Neuron (in vitro differentiated cells): ENCODE data around the gene FCGR3A.
"Not testable (repeated sequence)": the region's sequence is repeated elsewhere in the genome, so short reads cannot be mapped to it uniquely, and the experiment has no call there.

ENCODE experiments used
- H2AFZ ChIP-seq: one replicate; pipeline ENCODE4 v1.6.1; 2013; ENCODE audit warnings: low read depth, mild to moderate bottlenecking, inconsistent platforms, low read length, moderate library complexity
- H3K27me3 ChIP-seq: one replicate; pipeline ENCODE4 v1.6.1; 2013; ENCODE audit warnings: low read length; ENCODE audit not compliant: insufficient read depth
- H3K36me3 ChIP-seq: one replicate; pipeline ENCODE4 v1.6.1; 2013; ENCODE audit warnings: low read length; ENCODE audit not compliant: insufficient read depth
- H3K4me1 ChIP-seq: one replicate; pipeline ENCODE4 v1.6.1; 2013; ENCODE audit warnings: low read length; ENCODE audit not compliant: insufficient read depth
- H3K4me3 ChIP-seq: 2 replicates; pipeline ENCODE4 v1.5.1; 2013; ENCODE audit warnings: mild to moderate bottlenecking, low read length, moderate library complexity
- H3K9me3 ChIP-seq: one replicate; pipeline ENCODE4 v1.6.1; 2013; ENCODE audit warnings: low read length

The FCGR3A gene

DNA sequence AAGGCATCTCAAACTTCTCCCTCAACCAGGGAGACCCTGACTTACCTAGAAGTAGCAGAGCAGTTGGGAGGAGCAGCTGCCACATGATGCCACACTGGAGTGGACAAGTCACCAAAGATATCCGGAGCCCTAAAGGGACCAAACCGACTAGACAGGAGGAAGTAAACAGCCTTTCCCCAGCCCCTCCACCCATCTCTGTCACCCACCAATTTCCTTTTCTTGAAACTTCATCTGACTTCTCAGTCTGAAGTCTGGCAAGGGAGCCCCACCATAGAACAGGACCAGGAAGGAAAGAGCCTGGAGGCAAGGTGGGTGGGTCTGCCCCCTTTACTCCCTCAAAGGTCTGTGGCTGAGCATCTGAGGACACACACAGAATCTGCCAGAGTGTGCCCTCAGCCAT is at the start of gene FCGR3A:
Gene FCGR3A, minus strand, starts transcription at position 167 of the 400 bp plus-strand sequence. Its CDS starts 82 bp downstream, at position 85.
- no peaks in the 10 kb centered on the region for H3K27me3 ChIP-seq
- no peak within 1 kb of the TSS for H2AFZ ChIP-seq
- H3K4me3 ChIP-seq, result no peak within 1 kb of the TSS
- H3K36me3 ChIP-seq, result no peaks in the 10 kb centered on the region
- no peaks in the 10 kb centered on the region for H3K9me3 ChIP-seq
- H3K4me1 ChIP-seq, result no peaks in the 10 kb centered on the region

DNA sequence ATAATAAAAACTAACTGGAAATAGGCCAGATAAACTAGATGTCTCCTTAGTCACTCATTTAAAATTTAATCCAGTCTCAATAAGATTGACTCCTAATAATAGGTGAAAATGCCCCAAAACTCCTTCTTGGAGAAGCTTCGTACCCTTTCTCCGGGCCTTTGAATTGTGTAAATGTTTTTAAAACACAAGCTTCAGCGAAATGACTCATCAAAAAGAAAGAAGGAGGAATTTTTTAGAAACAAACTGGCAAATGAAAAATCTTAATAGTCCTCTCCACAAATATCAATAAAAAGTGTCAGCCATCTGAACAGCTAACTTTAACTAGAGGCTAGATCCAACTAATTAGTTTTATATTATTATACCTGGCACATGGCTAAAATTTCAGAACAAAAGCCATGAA is 47.5 kb upstream of the FCGR3A start:
- H3K9me3 ChIP-seq, H3K27me3 ChIP-seq: not testable (repeated sequence)

DNA sequence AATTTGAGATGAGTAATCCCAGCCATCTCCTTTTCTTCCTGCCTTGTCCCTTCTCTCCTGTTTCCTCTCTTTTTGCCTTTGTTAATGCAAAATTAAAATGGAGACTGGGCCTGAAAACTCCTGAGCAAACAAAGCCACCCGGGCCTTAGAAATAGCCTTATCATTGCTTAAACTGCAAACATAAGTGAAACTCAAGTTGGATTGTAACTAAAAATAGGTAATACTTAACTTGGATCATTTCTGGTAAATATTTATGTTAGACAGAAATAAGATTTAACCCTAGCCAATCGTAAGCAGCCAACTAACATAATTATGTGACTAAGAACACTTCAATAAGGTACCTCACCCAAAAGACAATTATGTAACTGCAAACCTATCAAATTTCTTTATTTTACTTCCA is 46.0 kb upstream of the FCGR3A start:
- not testable (repeated sequence) for H2AFZ ChIP-seq, H3K4me1 ChIP-seq, H3K27me3 ChIP-seq, H3K9me3 ChIP-seq, H3K4me3 ChIP-seq, H3K36me3 ChIP-seq

More for the DNA sequence above, 47.5 kb upstream of the FCGR3A start:
- not testable (repeated sequence) for H3K36me3 ChIP-seq, H2AFZ ChIP-seq, H3K4me3 ChIP-seq, H3K4me1 ChIP-seq

DNA sequence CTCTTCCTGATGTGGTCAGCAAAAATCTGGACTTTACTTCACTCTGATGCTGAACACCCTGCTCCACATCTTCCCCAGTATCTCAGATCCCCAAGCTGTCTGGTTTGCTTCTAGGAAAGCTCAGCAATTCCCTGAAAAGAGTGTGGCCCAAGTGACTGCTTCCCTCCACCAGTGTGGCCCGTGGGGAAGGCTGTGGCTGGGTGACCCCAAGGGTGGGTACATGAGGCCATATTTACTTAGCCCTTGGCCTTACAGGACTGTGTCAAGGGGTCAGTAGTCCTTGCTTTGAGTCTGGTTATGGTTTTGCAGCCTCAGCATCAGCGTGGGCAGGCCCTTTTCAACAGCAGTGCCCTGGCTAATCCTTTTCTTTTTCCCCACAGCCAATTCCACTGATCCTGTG is 45.6 kb upstream of the FCGR3A start:
- H3K4me1 ChIP-seq, H3K4me3 ChIP-seq, H3K9me3 ChIP-seq, H3K36me3 ChIP-seq, H3K27me3 ChIP-seq, H2AFZ ChIP-seq: not testable (repeated sequence)

DNA sequence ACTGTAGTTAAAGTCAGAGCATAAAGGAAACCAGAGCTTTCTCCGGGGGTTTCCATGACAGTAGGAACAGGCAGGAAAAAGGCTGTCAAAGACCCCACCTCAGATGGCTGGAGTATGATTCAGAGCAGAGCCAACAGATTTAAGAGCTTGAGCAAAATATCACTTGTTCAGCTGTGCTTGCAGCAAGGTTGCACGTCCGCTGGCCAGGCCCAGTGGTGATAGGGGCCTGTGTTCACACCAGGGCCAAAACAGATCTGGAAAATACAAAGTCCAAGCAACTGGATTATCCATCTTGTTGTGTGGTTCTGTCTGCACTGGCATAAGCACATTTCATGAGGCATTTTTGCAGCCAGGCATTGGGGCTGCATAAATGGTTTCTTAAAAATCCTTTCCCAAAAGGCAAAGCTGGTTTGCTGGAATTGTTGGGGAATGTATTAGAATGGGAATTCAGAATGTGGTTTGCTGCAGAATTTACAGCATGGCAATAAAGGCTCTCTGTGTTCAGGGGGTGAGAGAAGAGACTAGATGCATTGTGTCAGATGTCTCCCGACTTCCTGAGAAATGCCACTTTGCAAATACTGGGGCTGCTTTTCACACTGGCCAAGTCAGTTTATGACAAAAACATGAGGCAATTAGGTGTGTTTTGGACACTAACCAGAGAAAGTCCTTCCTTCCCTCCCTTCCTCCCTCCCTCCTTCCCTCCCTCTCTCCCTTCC is 44.8 kb upstream of the FCGR3A start:
- not testable (repeated sequence) for H2AFZ ChIP-seq, H3K9me3 ChIP-seq, H3K27me3 ChIP-seq, H3K36me3 ChIP-seq, H3K4me1 ChIP-seq, H3K4me3 ChIP-seq

DNA sequence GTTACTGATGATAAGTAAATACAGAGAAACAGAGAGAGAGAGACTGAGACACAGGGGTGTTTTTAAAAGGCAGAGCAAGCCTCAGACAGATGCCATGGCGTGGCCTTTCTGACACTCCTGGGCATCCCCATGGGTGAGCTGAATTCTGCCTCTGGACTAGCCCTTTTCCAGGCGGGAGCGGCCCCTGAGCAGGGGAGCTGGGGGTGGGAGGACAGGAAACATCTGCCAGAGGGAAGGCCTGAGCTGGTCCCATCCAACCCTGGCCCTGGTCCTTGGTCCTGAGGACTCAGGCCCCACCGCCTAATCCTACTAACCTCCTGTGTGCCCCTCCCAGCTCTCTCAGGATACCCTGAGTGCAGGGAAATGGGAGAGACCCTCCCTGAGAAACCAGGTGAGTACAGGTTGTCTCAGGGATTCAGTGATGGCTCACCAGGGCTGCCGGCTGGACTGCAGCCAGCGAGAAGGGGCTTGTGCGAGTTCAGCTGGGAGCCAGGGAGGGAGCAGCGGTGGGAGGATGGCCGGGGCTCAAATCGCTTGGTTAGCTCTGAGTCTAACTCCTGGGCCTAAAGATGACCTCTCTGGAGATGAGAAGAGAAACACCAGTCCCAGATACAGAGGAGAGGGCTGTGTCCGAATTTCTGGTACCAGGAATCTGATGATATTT is 43.6 kb upstream of the FCGR3A start:
- H3K4me1 ChIP-seq, H3K27me3 ChIP-seq, H2AFZ ChIP-seq, H3K9me3 ChIP-seq, H3K4me3 ChIP-seq, H3K36me3 ChIP-seq: not testable (repeated sequence)

DNA sequence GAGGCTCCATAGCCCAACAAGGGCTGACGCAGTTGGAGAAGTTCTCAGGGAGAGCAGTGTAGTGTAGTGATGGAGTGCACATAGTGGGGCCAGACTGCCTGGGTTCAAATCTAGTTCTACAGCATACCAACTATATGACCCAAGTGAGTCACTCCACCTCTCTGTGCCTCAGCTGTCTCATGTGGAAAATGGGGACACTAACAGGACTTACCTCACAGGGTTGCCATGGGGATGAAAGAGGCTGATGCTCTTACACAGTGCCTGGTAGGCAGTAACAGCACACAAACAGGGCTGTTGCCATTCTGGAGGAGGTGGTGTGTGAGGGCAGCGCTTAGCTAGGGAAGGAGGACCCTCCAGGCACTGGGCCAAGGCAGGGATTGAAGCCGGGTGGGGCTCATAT is 43.0 kb upstream of the FCGR3A start:
- not testable (repeated sequence) for H3K4me1 ChIP-seq, H3K4me3 ChIP-seq, H3K9me3 ChIP-seq, H2AFZ ChIP-seq, H3K36me3 ChIP-seq, H3K27me3 ChIP-seq

DNA sequence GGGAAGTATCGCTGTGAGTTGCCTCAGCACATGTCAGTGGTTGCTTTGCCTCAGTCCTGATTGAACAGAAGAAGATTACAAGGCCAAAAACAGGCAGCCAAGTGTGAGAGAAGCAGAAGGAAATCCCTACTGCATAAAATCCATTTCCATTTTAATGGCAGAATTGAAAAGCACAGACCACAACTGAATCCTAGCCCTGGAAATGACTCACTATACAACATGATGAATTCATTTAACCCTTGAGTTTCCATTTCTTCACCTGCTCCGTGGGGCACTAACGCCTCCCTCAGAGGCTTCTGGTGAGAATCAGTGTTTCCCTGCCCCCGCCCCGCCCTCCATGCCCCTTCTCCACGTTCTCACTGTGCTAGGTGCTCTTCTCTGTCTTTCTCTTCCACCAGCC is 40.3 kb upstream of the FCGR3A start:
- H3K36me3 ChIP-seq, H3K4me1 ChIP-seq, H3K27me3 ChIP-seq, H3K4me3 ChIP-seq, H2AFZ ChIP-seq, H3K9me3 ChIP-seq: not testable (repeated sequence)

DNA sequence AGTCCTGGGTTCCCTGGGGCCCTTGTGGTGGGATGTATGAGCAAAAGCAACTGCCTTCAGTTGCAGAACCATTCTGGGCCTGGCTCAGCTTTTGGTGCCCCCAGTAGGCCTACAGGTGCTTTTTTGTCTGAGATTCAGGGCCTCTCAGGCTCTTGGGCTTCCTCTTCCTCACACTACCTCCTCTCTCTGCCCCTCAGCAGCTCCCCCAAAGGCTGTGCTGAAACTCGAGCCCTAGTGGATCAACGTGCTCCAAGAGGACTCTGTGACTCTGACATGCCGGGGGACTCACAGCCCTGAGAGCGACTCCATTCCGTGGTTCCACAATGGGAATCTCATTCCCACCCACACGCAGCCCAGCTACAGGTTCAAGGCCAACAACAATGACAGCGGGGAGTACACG is 39.7 kb upstream of the FCGR3A start:
- H3K9me3 ChIP-seq, H3K36me3 ChIP-seq, H3K27me3 ChIP-seq, H2AFZ ChIP-seq, H3K4me1 ChIP-seq, H3K4me3 ChIP-seq: not testable (repeated sequence)

DNA sequence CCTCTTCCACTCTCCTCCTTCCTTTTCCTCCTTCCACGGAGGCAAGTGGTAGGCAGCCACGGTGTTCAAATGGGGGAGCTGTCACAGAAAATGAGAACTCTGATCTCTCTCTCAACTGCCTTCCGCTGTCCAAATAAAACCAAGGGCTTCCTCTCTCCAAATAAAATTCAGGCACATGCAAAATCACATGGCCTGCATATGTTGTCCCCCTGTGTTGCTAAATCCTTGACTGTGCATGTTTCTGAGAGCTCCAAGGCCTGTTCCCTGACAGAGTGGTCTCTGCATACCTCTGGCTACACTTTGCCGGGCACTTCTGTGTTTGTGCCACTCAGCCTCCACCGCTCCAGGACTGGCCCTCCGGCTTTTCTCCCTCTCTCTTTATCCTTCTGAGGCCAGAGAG is 39.0 kb upstream of the FCGR3A start:
- H3K27me3 ChIP-seq, H3K4me1 ChIP-seq, H2AFZ ChIP-seq, H3K36me3 ChIP-seq, H3K4me3 ChIP-seq, H3K9me3 ChIP-seq: not testable (repeated sequence)

DNA sequence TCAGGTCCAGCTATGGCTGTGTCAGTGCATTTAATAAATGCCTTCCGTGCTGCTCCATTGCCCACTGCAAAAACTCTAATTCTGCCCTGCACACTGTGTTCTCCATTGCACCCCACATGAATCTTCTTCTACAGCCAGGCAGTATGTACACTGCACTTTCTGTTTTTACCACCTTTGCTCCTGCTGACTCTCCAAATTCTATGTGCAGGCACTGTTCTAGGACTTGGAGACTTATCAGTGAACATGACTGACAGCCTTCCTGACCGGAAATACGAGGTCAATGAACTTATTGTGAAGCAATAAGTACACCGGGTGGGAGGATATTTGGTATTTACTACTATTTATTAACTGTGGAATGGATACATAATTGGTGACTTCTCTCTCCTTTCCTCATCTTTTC is 33.3 kb upstream of the FCGR3A start:
- not testable (repeated sequence) for H3K27me3 ChIP-seq, H3K4me1 ChIP-seq, H3K4me3 ChIP-seq, H3K36me3 ChIP-seq, H2AFZ ChIP-seq, H3K9me3 ChIP-seq

DNA sequence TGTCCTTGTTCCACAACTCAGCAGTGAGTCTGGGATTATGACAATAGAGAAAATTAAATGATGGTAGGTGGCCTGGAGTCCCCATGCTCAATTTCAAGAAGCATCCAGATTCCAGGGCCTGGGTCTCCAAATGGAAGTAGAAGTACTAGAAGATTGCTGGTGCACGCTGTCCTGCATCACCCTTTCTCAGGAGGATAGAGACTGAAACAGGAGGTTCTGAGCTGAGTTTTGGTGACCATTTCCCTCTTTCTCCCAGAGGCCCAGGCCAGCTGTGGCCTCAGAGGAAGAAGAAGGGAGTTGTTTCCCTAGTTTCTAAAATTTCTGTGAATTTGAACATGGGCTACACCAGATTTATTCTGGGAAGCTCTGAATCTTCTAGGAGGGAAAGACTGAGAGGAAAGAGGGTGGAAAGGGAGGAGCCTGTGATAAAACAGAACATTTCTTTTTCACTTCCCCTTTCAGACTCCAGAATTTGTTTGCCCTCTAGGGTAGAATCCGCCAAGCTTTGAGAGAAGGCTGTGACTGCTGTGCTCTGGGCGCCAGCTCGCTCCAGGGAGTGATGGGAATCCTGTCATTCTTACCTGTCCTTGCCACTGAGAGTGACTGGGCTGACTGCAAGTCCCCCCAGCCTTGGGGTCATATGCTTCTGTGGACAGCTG is 31.4 kb upstream of the FCGR3A start:
- H3K36me3 ChIP-seq, H3K4me1 ChIP-seq, H3K27me3 ChIP-seq, H2AFZ ChIP-seq, H3K4me3 ChIP-seq, H3K9me3 ChIP-seq: not testable (repeated sequence)

DNA sequence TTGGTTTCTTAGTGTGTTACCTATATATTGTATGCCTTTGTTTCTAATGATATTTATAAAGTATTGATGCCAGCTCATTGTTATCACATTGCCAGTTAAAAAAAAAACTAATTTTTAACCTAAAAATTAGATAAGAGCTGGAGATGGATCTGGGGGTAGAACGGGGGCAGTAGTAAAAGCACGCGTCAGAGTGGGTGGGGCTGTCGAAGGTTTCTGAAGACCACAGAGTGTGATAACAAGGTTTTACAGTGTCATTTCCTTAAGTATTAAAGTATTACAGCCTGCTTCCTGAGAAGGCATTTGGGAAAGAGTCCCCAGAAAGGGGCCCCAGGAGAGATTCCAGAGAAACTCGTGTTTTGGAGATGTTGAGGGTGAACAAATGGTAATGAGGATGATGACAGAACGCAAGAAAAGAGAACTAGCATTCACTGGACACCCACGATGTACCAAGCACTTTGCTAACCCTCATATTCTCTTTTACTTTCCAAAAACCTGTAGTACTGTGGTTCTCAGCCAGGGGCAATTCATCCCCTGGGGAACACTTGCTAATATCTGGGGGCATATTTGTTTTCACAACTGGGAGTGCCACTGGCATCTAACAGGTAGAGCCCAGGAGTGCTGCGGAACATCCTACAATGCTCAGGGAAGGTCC is 30.4 kb upstream of the FCGR3A start:
- not testable (repeated sequence) for H2AFZ ChIP-seq, H3K4me1 ChIP-seq, H3K4me3 ChIP-seq, H3K27me3 ChIP-seq, H3K36me3 ChIP-seq, H3K9me3 ChIP-seq
